Activated naive CD4-positive, alpha-beta T cell treated with anti-CD3 and anti-CD28 coated beads, Interleukin-2, amount 50 U/mL, for 24 hours (primary cell): ENCODE results near the gene SLC43A1.
A peak's percentile ranks its signal among the peaks of the same experiment; 100 is the strongest.

Source experiments
- H3K27ac Mint-ChIP-seq: one replicate; pipeline ENCODE4 v1.8.0; 2021; ENCODE audit warnings: mild to moderate bottlenecking, mixed read lengths
- H3K27me3 Mint-ChIP-seq: one replicate; pipeline ENCODE4 v1.8.0; 2021; ENCODE audit warnings: mixed read lengths
- H3K36me3 Mint-ChIP-seq: one replicate; pipeline ENCODE4 v1.8.0; 2021; ENCODE audit warnings: mixed read lengths
- H3K4me1 Mint-ChIP-seq: one replicate; pipeline ENCODE4 v1.8.0; 2021; ENCODE audit warnings: mixed read lengths
- H3K4me3 Mint-ChIP-seq: one replicate; pipeline ENCODE4 v1.8.0; 2021; ENCODE audit warnings: mild to moderate bottlenecking, mixed read lengths
- H3K9me3 Mint-ChIP-seq: one replicate; pipeline ENCODE4 v1.8.0; 2021; ENCODE audit warnings: mixed read lengths

Gene SLC43A1

DNA sequence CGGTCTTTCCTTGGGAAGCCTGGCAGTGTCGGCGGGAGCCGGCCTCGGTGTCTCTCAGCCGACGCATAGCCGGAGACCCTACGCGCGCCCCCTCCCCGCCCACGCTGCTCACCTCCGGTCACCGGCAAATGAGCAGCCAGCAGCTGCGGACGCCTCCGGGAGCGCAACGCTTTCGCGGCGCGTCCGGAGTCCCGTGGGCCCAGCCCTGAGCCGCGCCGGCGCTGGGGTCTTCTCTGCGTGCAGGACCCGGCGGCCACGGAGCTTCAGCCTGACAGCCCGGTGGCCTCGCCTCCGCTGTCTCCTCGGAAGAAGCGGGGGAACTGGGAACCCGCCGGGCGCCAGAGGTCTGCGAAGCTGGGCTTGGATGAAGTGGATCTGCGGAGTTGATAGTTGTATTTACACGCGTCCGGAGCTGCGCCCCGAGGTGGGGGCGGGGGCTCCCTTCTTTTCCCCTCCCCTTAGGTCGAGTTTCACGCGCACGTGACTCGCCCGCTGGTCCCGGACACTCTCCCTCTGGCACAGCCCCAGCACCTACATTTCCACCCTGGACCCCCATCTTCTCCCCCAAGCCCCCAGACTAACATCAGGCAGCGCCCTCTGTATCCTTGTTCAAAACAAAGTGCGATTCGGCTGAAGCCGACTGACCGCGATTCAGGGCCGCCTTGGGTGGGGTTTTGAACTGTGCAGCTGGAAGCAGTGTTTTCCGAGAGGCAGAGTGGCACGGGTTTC, at the start of gene SLC43A1:
Gene SLC43A1 (minus strand): TSS at position 371 of the 729 bp plus-strand sequence. CDS start 1,591 bp downstream, outside the sequence.
- no peaks in the 10 kb centered on the region for H3K9me3 Mint-ChIP-seq

DNA sequence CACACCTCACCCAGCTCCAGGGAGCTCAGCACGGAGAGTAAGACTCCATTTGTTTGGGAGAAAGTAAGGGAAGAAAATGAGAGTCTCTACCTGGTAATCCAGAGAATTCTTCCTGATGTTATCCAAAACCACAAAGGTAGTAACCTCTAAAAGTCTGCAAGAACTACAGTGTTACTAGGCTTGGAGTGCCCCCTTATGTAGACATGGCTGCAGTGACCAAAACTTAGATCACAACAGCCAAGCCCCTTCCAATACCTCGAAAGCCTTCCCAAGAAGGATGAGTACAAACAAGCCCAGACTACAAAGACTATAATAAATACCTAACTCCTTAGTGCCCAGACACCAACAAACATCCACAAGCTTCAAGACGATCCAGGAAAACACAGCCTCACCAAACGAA, 47.1 kb upstream of the SLC43A1 start:
- Mint-ChIP-seq H3K4me3 (peak overlapping the region; percentile 20), H3K27ac (peak overlapping the region; percentile 30), H3K27me3 (no peaks in the 10 kb centered on the region), H3K4me1 (peaks cover 58% of the 10 kb centered on the region), H3K9me3 (no peaks in the 10 kb centered on the region), H3K36me3 (peaks cover 14% of the 10 kb centered on the region)

More for the DNA sequence above, at the start of gene SLC43A1:
- H3K27me3 Mint-ChIP-seq: no peaks in the 10 kb centered on the region
- H3K36me3 Mint-ChIP-seq: no peaks in the 10 kb centered on the region
- H3K27ac Mint-ChIP-seq: peak within 1 kb of the TSS; percentile 88
- peak within 1 kb of the TSS; percentile 96 for H3K4me3 Mint-ChIP-seq
- peaks cover 34% of the 10 kb centered on the region for H3K4me1 Mint-ChIP-seq

DNA sequence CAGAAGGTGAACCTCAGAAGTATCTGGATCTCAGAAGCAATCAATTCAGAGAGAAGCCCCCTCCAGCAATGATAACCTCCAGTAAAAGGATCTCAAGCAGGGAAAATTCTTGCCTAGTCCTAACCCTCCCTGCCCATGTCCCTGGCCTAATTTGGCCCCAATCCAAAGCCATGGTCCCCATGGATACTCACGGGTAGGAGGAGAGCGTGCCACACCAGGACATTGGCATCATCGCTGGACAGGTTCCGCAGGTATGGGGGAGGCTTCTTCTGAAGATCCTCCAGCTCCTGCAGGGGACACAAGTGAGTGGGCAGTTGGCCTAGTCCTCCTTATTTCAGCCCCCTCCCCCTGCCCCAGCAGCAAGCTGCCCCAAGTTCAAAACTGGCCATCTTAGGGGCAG, 44.6 kb upstream of the SLC43A1 start:
- peaks cover 16% of the 10 kb centered on the region for H3K36me3 Mint-ChIP-seq
- H3K4me3 Mint-ChIP-seq: no peak overlapping the region
- H3K27me3 Mint-ChIP-seq: no peaks in the 10 kb centered on the region
- no peaks in the 10 kb centered on the region for H3K9me3 Mint-ChIP-seq
- peak overlapping the region; percentile 35 for H3K27ac Mint-ChIP-seq
- H3K4me1 Mint-ChIP-seq: peaks cover 50% of the 10 kb centered on the region

GRCh38 chr11:57556041-57556440, 40.5 kb upstream of the SLC43A1 start:
- Mint-ChIP-seq H3K9me3 (no peaks in the 10 kb centered on the region), H3K27me3 (no peaks in the 10 kb centered on the region), H3K36me3 (peaks cover 7% of the 10 kb centered on the region), H3K27ac (no peak overlapping the region), H3K4me3 (no peak overlapping the region), H3K4me1 (peaks cover 14% of the 10 kb centered on the region)

- no peaks in the 10 kb centered on the region for H3K9me3 Mint-ChIP-seq
- no peak overlapping the region for H3K4me3 Mint-ChIP-seq
- H3K27ac Mint-ChIP-seq: peak overlapping the region; percentile 80
- no peaks in the 10 kb centered on the region for H3K27me3 Mint-ChIP-seq
- peaks cover 10% of the 10 kb centered on the region for H3K4me1 Mint-ChIP-seq
- H3K36me3 Mint-ChIP-seq: peaks cover 6% of the 10 kb centered on the region
Observed at GRCh38 chr11:57555393-57555792, 39.9 kb upstream of the SLC43A1 start.

DNA sequence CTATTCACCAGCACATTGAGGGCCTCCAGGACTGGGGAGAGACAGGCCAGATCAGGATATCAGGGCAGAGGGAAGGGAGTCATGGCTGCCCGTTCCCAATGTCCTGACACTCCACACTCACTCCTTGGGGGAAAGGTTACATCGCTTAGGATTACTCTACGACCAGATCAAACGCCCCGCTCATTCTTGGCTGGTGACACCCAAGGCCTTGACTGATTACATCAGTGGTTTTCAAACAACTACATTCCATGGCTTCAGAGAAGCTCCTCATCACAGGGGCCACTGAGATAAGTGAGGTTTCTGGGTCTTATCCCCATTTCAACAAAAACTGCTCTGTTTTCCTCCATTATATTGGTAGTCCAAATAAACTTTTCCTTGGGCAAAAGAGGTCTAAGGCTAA, 37.0 kb upstream of the SLC43A1 start:
- no peaks in the 10 kb centered on the region for H3K9me3 Mint-ChIP-seq
- H3K36me3 Mint-ChIP-seq: peaks cover 7% of the 10 kb centered on the region
- peak overlapping the region; percentile 68 for H3K27ac Mint-ChIP-seq
- no peaks in the 10 kb centered on the region for H3K27me3 Mint-ChIP-seq
- H3K4me3 Mint-ChIP-seq: no peak overlapping the region
- H3K4me1 Mint-ChIP-seq: peaks cover 6% of the 10 kb centered on the region

DNA sequence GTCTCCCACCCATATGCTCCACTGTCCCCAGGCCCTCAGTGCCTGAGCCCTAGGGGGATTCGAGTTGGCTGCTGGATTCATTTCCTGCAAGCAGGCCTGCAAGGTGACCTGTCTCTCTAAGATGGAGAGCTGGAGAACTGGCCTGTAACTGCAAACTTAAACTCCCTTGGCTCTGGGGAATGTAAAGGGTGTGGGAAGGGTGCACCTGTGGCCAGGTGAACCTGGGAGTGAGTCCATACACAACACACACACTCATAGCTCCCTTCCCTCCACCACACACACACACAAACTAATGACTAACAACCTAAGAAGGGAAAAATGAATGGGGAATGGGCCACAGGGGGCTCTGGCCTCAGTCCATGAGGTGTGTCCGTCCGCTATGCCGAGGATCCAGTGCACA, 36.4 kb upstream of the SLC43A1 start:
- no peak overlapping the region for H3K27ac Mint-ChIP-seq
- no peaks in the 10 kb centered on the region for H3K27me3 Mint-ChIP-seq
- H3K4me1 Mint-ChIP-seq: peaks cover 11% of the 10 kb centered on the region

DNA sequence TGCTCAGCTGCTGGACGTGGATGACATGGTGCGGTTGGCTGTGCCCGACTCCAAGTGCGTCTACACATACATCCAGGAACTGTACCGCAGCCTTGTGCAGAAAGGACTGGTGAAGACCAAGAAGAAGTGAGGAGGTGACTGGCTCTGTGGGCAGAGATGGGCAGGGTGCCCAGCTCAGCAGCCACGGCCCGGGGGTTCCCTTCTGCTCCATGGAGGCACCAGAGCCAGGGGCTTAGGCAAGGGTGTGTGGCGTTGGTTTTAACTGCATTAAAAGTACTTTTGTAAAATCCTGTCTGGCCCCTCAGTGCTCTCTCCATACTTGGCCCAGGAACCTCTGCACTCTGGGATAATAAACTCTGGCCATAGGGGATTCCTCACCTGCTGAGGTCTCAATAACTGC, 34.5 kb upstream of the SLC43A1 start:
- Mint-ChIP-seq H3K27ac (peak overlapping the region; percentile 61), H3K9me3 (no peaks in the 10 kb centered on the region), H3K4me3 (no peak overlapping the region), H3K36me3 (peaks cover 4% of the 10 kb centered on the region), H3K4me1 (peaks cover 8% of the 10 kb centered on the region), H3K27me3 (no peaks in the 10 kb centered on the region)

More for the DNA sequence above, 36.4 kb upstream of the SLC43A1 start:
- Mint-ChIP-seq H3K4me3 (no peak overlapping the region), H3K36me3 (peaks cover 7% of the 10 kb centered on the region), H3K9me3 (no peaks in the 10 kb centered on the region)

GRCh38 chr11:57547854-57548377, 32.4 kb upstream of the SLC43A1 start:
- Mint-ChIP-seq H3K4me1 (peaks cover 8% of the 10 kb centered on the region), H3K27ac (peak overlapping the region; percentile 17), H3K36me3 (peaks cover 4% of the 10 kb centered on the region), H3K27me3 (no peaks in the 10 kb centered on the region), H3K4me3 (no peak overlapping the region), H3K9me3 (no peaks in the 10 kb centered on the region)

- H3K4me3 Mint-ChIP-seq: no peak overlapping the region
- no peaks in the 10 kb centered on the region for H3K9me3 Mint-ChIP-seq
- H3K36me3 Mint-ChIP-seq: peaks cover 4% of the 10 kb centered on the region
- H3K27ac Mint-ChIP-seq: peak overlapping the region; percentile 83
- H3K4me1 Mint-ChIP-seq: peaks cover 8% of the 10 kb centered on the region
- no peaks in the 10 kb centered on the region for H3K27me3 Mint-ChIP-seq
Observed at GRCh38 chr11:57546869-57547475, 31.5 kb upstream of the SLC43A1 start.

DNA sequence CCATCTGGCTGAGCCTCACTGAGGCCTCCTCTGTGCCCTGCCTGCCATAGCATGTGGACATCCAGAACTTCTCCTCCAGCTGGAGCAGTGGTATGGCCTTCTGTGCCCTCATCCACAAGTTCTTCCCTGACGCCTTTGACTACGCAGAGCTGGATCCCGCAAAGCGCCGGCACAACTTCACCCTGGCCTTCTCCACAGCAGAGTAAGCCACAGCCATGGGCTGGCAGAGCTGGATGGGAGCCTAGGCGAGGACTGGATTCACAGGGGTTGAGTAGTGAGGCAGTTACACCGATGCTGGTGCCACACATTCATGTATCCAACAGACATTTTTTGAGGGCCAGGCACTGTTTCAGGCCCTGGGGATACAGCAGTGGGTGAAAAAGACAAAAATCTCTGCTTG, 30.9 kb upstream of the SLC43A1 start:
- no peak overlapping the region for H3K27ac Mint-ChIP-seq

DNA sequence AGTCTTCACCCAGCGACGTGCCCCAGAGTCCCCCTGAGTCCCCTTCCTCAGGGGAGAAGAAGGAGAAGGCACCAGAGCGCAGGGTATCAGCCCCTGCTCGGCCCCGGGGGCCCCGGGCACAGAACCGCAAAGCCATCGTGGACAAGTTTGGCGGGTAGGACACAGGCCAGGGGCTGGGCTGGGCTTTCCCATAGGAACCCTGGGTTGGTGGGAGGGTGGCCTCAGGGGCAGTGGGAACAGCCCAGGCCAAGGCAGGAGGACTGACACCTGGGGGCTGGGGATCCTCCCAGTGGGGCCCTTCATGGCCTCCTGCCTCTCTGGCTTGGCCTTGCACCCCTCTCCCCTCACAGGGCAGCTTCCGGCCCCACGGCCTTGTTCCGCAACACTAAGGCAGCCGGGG, 30.4 kb upstream of the SLC43A1 start:
- Mint-ChIP-seq H3K27ac (no peak overlapping the region), H3K27me3 (no peaks in the 10 kb centered on the region), H3K36me3 (peaks cover 4% of the 10 kb centered on the region)

More for the DNA sequence above, 30.9 kb upstream of the SLC43A1 start:
- H3K27me3 Mint-ChIP-seq: no peaks in the 10 kb centered on the region
- H3K4me3 Mint-ChIP-seq: no peak overlapping the region
- peaks cover 8% of the 10 kb centered on the region for H3K4me1 Mint-ChIP-seq
- no peaks in the 10 kb centered on the region for H3K9me3 Mint-ChIP-seq
- peaks cover 4% of the 10 kb centered on the region for H3K36me3 Mint-ChIP-seq

GRCh38 chr11:57544566-57544965, 29.1 kb upstream of the SLC43A1 start:
- H3K27me3 Mint-ChIP-seq: no peaks in the 10 kb centered on the region
- H3K9me3 Mint-ChIP-seq: no peaks in the 10 kb centered on the region
- peaks cover 2% of the 10 kb centered on the region for H3K36me3 Mint-ChIP-seq
- no peak overlapping the region for H3K4me3 Mint-ChIP-seq
- H3K4me1 Mint-ChIP-seq: peaks cover 8% of the 10 kb centered on the region
- no peak overlapping the region for H3K27ac Mint-ChIP-seq

More for the DNA sequence above, 30.4 kb upstream of the SLC43A1 start:
- Mint-ChIP-seq H3K4me3 (no peak overlapping the region), H3K9me3 (no peaks in the 10 kb centered on the region), H3K4me1 (peaks cover 8% of the 10 kb centered on the region)

DNA sequence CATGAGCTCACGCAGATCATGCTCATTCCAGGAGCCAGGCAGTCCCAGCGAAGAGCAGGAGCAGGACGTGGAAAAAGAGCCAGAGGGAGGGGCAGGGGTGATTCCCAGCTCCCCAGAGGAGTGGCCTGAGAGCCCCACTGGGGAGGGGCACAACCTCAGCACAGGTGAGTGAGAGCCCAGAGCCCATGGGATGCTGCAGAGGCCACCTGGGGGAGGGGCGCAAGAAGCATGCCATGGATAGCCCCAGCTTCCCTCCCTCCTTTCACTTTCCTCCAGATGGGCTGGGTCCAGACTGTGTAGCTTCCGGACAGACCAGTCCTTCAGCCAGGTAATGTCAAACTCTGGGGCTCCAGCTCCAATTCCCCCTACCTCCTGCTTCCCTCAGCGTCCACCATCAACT, 28.1 kb upstream of the SLC43A1 start:
- no peaks in the 10 kb centered on the region for H3K9me3 Mint-ChIP-seq
- no peak overlapping the region for H3K27ac Mint-ChIP-seq
- H3K36me3 Mint-ChIP-seq: peaks cover under 1% of the 10 kb centered on the region
- H3K4me1 Mint-ChIP-seq: peaks cover 8% of the 10 kb centered on the region
- no peak overlapping the region for H3K4me3 Mint-ChIP-seq
- no peaks in the 10 kb centered on the region for H3K27me3 Mint-ChIP-seq

DNA sequence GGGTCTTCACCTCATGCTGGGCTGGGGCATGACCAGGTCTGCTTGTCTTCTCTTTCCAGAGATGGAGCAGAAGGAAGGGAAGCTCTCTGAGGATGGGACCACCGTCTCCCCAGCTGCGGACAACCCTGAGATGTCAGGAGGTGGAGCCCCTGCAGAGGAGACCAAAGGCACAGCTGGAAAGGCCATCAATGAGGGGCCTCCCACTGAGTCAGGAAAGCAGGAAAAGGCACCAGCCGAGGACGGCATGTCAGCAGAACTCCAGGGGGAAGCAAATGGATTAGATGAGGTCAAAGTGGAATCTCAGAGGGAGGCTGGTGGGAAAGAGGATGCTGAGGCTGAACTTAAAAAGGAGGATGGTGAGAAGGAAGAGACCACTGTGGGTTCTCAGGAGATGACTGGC, 27.1 kb upstream of the SLC43A1 start:
- Mint-ChIP-seq H3K4me1 (peaks cover 6% of the 10 kb centered on the region), H3K4me3 (no peak overlapping the region), H3K27me3 (no peaks in the 10 kb centered on the region), H3K36me3 (no peaks in the 10 kb centered on the region), H3K27ac (no peak overlapping the region), H3K9me3 (no peaks in the 10 kb centered on the region)

DNA sequence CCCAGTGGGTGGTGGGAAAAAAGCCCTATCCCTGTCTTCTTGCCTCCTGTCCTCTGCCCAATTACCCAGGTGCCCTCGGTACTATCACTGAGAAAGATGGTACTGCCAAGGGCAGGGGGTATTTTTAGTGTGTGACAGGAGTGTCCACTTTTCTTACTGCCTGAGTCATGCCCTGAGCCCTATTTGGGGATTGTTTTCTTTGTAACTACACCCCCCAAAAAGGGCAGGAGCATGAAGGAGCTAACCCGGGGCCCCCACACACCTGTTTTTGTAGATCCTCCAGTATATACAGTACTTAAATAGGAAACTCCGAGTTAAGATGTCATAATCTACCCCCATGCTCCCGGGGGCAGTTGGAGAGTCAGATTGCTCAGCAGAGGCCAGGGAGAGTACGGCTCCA, 25.7 kb upstream of the SLC43A1 start:
- no peaks in the 10 kb centered on the region for H3K9me3 Mint-ChIP-seq

More for the DNA sequence above, 25.7 kb upstream of the SLC43A1 start:
- Mint-ChIP-seq H3K4me1 (no peaks in the 10 kb centered on the region), H3K4me3 (no peak overlapping the region), H3K27me3 (no peaks in the 10 kb centered on the region), H3K27ac (no peak overlapping the region), H3K36me3 (no peaks in the 10 kb centered on the region)
